Right lobe of liver (tissue), 4 donors: ENCODE measurements around the gene HLA-E.

Experiments
- POLR2A ChIP-seq: fragments of 450-650 bp; IDR thresholded peaks from one replicate; pipeline ENCODE4 v1.6.1; 2017; ENCODE audit warnings: antibody characterized with exemption, mild to moderate bottlenecking
- TF ChIP-seq, protein P1 (sequence below), 4 donors: fragments of 200-600 bp in 3 of 4; fragments of 450-650 bp in 1 of 4; IDR thresholded peaks; one replicate each; pipeline versions ENCODE4 v1.5.1 to v1.8.0; 2016 to 2022; ENCODE audit warnings: antibody characterized with exemption in 4 of 4, mild to moderate bottlenecking in 2 of 4
- donor health status: DM: no; HTN: no; CAD: no.
- donor health status: DM: no; HTN: no; CAD: no.
- donor health status: DM: no; HTN: yes; CAD: no.

DNA sequence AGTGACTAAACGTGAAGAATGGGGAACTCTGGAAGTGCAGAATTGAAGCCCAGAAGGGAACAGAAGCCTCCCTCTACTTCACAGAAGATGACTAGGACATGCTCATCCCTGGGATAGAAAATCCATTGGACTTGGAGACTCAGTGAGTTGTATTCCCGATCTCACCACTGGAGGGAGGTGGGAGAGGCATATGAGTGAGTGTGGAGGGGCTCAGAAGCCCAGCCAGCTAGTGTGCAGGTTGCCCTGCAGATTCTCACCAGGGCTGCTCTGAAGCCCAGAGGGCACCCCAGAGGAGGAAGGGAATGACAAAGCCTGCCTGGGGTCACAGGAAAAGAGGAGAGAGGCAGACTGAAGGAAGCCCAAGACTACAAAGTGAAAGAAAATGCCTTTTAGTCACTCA lies 42.1 kb upstream of the HLA-E start:
- TF ChIP-seq, protein P1, sequence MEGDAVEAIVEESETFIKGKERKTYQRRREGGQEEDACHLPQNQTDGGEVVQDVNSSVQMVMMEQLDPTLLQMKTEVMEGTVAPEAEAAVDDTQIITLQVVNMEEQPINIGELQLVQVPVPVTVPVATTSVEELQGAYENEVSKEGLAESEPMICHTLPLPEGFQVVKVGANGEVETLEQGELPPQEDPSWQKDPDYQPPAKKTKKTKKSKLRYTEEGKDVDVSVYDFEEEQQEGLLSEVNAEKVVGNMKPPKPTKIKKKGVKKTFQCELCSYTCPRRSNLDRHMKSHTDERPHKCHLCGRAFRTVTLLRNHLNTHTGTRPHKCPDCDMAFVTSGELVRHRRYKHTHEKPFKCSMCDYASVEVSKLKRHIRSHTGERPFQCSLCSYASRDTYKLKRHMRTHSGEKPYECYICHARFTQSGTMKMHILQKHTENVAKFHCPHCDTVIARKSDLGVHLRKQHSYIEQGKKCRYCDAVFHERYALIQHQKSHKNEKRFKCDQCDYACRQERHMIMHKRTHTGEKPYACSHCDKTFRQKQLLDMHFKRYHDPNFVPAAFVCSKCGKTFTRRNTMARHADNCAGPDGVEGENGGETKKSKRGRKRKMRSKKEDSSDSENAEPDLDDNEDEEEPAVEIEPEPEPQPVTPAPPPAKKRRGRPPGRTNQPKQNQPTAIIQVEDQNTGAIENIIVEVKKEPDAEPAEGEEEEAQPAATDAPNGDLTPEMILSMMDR (IDR thresholded peaks at IDR 0.05), result peak in 1 of 4 donors; percentile 19
- no peak for TF ChIP-seq POLR2A
